NCI-H1092 (cell line): ENCODE results near the gene LST1.
A peak's percentile ranks its signal among the peaks of the same experiment; 100 is the strongest.

Experiments
- DNase-seq: peaks from one replicate; lab custom pipeline; 2025; lab: John Stamatoyannopoulos, UW

Gene LST1

GRCh38 chr6:31620586-31621319 is 34.7 kb downstream of the LST1 start, which contains the start of gene PRRC2A:
Gene PRRC2A (plus strand): TSS chr6:31620715. CDS start chr6:31622790, 2,075 bp downstream.
- DNase-seq = peak; percentile 36

- no peak for DNase-seq
Observed at GRCh38 chr6:31621320-31621939, 35.4 kb downstream of the LST1 start.

GRCh38 chr6:31621991-31622390 is 35.9 kb downstream of the LST1 start:
- DNase-seq = no peak

GRCh38 chr6:31622684-31623091 is 36.6 kb downstream of the LST1 start:
- DNase-seq = no peak

DNA sequence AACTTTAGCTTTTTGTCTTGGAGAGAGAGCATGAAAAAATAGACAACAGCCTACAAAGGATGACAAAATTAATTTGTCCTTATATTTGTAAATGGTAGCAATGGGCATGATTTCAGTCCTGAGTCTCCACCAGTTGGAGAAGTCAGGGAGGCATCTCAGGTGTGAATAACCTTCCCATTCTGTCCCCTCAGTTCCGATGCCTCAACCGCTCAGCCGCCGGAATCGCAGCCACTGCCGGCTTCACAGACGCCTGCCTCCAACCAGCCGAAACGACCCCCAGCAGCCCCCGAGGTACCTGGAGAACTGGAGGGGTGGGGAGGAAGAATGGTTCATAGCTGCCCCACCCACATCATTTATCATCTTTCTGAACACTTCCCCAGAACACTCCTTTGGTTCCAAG is 38.0 kb downstream of the LST1 start:
- DNase-seq = no peak

DNA sequence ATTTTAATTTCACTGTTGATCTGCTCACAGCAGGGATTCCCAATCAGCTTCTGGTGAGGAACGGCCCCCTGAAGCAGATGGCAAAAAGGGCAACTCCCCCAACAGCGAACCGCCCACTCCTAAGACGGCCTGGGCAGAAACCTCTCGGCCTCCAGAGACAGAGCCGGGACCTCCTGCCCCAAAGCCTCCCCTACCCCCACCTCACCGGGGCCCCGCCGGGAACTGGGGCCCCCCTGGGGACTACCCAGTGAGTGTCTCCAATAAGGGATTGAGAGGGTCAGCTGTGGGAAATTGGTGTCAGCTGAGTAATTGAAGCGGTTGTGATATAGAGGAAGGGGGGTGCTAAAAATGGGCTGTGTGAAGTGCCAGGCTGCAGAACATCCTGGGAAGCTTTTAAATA is 40.9 kb downstream of the LST1 start:
- DNase-seq = no peak

DNA sequence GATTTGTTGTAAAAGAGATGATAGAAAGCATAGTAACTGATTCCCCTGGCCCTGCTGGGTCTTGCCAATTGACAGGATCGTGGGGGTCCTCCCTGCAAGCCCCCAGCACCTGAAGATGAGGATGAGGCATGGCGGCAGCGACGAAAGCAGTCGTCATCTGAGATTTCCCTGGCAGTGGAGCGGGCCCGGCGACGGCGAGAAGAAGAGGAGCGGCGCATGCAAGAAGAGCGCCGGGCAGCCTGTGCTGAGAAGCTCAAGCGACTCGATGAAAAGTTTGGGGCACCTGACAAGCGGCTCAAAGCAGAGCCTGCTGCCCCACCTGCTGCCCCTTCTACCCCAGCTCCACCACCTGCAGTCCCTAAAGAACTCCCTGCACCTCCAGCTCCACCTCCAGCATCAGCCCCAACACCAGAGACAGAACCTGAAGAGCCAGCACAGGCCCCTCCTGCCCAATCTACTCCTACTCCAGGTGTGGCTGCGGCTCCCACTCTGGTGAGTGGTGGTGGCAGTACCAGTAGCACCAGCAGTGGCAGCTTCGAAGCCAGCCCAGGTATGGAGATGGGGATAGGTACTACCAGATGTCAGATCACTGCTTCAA is 41.7 kb downstream of the LST1 start:
- DNase-seq = no peak

DNA sequence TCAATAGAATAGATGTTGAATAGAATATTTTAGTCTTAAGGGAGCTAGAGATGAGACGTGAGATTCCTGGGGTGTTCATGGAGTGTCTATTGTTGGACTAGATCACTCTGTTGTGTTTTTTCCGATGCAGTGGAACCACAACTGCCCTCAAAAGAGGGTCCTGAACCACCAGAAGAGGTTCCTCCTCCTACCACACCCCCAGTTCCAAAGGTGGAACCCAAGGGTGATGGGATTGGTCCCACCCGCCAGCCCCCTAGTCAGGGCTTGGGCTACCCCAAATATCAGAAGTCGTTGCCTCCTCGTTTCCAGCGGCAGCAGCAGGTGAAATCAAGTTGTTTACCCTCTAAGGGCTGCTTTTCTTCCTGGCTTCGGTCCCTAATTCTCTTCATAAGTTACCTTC is 42.9 kb downstream of the LST1 start:
- DNase-seq = no peak

GRCh38 chr6:31630177-31630934 is 44.3 kb downstream of the LST1 start:
- no peak for DNase-seq

DNA sequence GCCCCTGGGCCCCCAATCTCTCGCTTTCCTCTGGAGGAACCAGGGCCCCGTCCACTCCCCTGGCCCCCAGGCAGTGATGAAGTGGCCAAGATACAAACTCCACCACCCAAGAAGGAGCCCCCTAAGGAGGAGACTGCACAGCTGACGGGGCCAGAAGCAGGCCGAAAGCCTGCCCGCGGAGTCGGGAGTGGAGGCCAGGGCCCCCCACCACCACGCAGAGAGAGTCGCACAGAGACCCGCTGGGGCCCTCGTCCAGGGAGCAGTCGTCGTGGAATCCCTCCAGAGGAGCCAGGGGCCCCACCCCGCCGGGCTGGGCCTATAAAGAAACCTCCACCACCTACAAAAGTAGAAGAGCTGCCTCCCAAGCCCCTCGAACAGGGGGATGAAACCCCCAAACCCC is 45.1 kb downstream of the LST1 start:
- DNase-seq = no peak

DNA sequence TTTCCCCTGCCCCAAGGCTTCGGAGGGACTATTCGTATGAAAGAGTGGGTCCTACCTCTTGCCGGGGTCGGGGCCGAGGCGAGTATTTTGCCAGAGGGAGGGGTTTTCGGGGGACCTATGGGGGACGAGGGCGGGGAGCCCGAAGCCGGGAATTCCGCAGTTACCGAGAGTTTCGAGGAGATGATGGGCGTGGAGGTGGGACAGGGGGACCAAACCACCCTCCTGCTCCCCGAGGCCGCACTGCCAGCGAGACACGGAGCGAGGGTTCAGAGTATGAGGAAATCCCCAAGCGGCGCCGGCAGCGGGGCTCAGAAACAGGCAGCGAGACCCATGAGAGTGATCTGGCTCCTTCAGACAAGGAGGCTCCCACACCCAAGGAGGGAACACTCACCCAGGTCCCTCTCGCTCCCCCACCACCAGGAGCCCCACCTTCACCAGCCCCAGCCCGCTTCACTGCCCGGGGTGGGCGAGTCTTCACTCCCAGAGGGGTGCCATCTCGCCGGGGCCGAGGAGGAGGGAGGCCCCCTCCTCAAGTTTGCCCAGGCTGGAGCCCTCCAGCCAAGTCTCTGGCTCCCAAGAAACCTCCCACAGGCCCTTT is 45.7 kb downstream of the LST1 start:
- no peak for DNase-seq

- DNase-seq = no peak
Observed at GRCh38 chr6:31632279-31632946, 46.3 kb downstream of the LST1 start.

DNA sequence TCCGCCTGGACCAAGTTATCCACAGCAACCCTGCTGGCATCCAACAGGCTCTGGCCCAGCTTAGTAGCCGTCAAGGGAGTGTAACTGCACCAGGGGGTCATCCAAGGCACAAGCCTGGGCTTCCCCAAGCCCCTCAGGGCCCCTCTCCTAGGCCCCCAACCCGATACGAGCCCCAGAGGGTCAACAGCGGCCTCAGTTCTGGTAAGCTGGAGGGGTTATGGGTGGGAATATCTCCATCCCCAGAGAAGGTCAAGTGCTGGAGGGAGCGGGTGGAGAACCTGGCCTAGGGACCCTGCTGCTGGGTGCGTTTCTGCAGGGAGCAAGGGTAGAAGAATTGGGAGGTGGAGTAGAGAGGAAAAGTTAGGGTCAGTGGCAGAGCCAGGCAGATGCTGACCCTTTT is 47.4 kb downstream of the LST1 start:
- DNase-seq = no peak

- DNase-seq = no peak
Observed at GRCh38 chr6:31634131-31634530, 48.1 kb downstream of the LST1 start.

GRCh38 chr6:31634969-31635575 is 49.0 kb downstream of the LST1 start:
- DNase-seq = no peak

DNA sequence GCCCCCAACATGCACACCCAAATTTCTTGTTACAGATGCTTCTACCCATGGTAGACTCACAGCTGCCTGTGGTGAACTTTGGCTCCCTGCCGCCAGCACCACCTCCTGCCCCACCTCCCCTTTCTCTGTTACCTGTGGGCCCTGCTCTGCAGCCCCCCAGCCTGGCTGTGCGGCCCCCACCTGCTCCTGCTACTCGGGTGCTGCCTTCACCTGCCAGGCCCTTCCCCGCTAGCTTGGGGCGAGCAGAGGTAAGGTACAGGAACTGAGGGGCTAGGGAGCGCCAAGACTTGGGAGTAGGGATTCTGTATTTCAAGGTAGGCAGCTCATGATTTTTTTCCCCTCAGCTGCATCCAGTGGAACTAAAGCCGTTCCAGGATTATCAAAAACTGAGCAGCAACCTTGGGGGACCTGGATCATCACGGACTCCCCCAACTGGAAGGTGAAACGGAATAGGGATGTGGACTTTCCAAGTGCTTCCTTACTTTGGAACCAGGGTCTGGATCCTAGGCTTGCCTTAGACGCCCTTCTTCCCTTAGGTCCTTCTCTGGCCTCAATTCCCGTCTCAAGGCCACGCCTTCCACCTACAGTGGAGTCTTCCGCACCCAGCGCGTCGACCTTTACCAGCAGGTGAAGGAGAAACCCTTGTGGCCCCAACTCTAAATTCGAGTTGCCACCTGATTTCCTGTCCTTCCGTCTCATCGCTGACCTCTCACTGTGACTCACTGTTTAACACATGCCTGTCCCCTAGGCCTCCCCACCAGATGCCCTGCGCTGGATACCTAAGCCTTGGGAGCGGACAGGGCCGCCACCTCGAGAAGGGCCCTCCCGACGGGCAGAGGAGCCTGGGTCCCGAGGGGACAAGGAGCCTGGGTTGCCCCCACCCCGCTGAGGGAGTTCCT is 50.9 kb downstream of the LST1 start:
- DNase-seq = no peak
